Measurements from ENCODE around the gene MYCN. TPM values are rescaled to one million over a fixed set of nuclear protein-coding genes. Genes with fewer than 3 reads are reported as not detected.

MYCN gene
- polyA plus RNA-seq, 5 donors = 15.3 to 22.4 (median 16.9) TPM

DNA sequence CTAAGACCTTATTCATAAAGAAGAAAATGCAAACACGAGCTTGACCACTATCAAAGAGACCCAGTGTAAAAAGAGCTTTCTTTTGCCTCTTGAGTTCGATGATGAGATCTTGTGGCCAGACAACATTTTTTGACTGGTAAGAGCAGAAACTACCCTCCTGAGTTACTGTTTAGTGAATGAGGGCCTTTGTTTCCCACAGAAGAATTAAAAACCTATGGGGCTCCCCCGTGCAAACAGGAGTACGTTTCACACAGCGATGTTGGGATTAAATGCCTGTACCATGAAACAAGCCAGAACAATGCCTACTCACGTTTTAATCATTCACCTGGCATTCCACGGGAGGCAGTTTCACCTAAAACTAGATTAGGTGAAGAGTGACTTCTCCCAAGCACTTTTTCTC is 36.0 kb downstream of the MYCN start:
- no peak for DNase-seq

DNA sequence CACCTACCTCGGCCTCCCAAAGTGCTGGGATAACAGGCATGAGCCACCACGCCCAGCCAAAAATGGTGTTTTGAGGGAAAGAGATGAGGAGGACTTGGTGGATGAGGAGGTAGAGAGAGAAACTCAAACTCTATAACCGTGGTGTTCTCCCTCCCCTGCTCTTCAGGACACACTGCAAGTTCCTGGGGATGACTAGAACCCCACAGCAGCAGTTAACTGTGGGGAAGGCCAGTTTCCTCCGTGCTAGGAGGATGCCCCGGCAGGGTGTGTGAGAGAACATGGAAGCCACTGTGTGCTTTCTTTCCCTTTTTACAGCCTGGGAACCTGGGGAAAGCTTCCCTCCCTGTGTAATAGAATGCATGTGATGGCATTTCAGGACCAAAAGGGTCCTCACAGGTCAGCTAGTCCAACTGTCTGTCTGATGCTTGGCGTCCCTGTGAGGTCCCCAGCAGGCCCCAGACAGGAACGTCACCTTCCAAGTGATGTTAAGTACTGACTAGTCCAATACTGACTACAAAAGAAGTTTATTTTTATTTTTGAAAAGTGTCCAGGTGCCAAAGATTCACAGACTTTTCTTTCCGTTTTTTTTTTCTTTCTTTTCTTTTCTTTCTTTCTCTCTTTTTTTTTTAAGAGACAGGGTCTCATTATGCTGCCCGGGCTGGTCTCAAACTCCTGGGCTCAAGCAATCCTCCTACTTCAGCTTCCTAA is 38.9 kb downstream of the MYCN start:
- no peak for DNase-seq

DNA sequence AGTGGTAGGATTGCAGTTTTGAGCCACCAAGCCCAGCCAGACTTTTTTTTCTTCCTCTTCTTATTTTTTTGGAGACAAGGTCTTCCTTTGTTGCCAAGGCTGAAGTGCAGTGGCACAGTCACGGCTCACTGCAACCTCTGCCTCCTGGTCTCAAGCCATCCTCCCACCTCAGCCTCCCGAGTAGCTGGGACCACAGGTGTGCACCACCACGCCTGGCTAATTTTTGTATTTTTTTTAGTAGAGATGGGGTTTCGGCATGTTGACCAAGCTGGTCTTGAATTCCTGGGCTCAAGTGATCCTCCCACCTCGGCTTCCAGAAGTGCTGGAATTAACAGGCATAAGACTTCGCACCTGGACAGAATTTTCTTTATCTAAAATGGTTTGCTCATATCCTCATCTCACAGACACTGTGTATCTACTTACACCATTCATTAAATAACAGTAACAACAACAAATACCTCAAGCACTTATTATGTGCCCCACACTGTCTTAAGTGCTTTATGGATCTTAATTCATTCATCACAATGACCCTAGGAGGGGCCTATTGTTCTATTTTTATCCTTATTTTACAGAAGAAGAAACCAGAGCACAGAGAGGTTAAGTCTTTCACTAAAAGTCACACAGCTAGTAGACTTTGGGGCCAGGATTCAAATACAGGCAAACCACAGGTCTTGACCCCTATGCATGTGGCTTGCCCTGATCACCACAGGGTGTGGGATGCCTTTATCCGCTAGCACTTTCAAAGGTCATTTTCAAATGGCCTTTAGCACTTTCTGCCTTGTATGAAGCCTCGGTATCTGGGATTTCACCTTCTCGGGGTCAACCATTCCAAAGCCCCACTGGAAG is 39.6 kb downstream of the MYCN start:
- no peak for DNase-seq

DNA sequence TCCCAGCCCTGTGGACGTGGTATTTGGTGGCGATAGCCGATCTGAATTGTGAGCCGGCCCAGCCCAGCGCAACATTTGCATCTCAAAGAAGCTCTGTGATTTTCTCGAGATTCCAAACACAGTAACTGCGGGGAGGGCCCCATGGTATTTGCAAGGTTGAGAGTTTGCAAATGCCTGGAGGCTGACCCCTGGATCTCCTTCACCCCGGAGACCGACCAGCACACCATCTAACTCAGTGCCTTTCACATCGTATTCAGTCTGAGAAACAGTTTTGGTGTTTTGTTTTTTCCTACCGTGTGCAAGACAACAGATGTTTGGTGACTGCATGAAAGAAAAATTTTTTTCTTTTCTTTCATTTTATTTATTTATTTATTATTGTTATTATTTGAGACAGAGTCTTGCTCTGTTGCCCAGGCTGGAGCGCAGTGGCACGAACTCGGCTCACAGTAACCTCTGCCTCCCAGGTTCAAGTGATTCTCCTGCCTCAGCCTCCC is 40.3 kb downstream of the MYCN start:
- DNase-seq = no peak

DNA sequence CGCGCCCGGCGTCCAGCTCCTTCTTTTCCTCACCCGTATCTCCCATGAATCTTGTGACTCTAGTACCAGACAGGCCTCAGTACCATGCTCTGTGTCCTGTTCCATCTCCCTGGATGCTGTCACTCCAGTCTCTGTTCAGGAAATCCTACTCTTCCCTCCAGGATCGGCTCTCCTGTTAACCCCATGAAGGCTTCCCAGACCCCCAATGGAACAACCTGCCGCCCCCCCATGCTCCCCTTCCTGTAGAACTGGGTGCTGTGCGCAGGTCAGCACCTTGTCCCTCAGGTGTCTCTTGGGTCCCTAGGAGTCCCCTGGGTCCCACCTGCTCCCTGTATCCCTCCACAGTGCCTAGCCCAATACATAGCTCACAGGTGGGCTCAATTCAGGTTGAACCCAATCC is 41.3 kb downstream of the MYCN start:
- DNase-seq = no peak

DNA sequence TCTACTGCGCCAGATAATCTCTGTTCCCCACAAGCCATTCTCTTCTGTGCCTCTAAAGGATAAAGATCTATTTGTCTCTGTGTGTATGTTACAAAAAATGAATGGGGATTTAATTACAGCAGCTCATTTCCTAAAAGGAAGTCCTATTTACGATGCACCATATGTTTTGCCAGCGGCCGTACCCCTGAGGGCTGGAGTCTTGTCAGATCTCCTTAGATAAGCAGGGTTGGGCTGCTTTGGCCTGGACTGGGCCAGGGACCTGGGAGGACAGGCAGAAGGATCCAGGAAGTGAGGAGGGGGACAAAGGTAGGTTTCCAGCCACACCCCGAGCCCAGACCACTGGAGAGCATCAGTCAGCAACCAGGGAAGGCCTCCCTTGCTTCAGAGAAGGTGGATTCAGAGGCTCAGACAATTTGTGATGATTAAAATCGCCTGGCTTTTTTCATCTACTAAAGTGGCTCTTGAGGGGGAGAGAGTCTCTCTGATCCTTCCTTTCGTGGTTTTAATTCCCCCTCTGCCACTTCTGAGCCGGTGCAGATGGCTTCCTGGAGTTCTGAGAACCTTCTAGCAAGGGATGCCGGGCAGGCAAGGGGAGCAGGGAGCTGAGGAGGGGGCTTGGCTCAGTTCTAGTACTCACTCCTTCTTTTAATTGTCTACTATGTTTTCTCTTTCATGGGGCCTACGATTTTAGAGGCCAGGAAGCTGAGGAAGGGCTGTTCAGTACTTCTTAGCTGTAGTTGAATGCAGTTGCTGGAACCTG is 42.1 kb downstream of the MYCN start:
- DNase-seq = no peak

DNA sequence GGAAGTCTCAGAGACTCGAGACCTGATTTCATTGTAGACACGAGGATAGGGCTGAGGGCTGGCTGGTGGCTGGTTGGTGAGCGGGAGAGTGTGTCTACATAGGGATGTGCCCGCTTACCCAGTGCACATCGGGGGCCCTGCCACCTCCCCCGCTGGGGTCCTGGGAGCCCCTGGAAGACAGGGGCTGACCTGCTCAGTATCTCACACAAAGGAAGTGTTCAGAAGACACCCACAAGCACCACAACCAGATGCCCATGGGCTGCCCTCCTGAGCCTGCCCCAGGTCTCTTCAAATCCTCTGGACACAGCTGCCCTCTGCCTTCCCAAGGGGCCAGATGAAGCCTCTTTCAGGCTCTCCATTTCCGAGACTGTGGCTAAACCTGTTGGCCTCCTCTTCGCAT is 43.1 kb downstream of the MYCN start:
- DNase-seq = no peak

DNA sequence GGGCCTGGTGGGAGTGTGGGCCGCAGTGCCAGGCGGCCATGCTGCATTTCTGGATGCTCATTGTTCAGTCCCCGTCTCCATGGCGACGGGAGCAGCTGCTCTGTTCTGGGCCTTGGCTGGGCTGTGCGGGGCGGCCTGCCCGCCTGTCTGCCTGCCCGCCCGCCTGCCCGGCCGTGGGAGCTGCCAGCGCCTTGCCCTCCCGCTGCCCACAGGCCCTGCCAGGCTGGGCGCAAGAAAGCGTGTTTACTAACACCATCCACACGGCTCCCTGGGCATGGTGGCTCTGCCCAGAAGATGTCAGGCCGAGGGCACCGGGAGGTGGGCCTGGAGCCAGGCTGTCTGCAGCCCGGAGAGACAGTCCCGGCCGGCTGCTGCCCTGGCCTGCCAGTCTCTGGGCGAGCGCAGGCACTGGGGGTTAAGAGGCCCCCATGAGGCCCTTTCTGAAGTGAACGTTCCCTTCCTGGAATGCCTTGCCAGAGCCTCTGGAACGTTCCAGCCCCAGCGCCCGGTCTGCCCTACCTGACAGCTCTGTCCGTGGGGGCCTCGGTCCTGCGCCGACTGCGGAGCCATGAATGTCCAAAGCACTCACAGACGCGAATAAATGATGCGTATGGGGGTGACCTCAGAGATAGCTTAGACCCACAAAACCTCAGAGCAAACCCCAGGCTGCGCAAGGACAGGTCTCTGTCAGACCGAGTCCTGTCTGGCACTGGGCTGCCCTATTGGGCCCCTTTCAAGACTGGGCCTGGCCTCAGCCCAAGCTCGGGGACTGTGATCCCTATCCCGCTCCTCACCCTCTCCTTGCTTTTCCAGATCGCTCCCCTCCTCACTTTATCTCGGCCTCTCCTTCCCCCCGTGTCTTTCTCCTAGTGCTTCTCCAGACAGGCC is 44.3 kb downstream of the MYCN start:
- peak in 1 of 2 donors; percentile 28 for DNase-seq

DNA sequence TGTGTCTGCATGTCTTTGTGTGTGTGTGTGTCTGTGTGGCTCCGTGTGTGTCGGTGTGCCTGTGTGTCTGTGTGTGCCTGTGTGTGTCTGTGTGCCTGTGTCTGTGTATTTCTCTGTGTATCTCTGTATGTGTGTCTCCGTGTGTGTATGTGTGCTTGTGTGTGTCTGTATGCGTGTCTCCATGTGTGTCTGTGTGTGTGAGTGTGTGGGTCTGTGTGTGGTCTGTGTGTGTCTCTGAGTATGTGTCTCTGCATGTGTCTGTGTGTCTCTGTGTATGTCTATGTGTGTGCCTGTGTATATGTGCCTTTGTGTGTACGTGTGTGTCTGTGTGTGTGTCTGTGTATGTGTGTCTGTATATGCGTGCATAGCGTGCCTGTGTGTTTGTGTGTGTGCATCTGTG is 45.2 kb downstream of the MYCN start:
- DNase-seq = no peak

DNA sequence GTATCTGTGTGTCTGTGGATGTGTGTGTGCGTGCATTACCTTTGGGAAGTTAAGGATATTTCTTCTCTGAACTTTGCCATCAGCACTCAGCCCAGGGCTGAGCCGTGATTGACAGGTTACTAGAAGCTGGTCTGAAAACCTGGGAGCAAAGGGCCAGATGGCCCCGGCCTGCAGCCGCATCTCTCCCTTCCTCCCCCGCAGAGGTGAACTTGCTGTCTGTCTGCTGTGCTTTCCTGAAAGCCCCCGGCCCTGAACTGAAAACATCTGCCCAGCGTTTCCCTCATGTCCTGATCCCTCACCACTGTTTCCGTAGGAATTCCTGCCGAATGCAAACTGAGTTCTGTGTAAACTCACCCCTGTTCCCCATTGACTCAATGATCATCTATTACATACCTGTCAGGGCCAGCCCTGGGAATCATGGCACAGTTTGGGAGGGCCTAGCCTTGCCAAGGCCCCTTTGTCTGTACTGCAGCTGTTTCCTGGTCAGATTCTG is 45.8 kb downstream of the MYCN start:
- DNase-seq = no peak

DNA sequence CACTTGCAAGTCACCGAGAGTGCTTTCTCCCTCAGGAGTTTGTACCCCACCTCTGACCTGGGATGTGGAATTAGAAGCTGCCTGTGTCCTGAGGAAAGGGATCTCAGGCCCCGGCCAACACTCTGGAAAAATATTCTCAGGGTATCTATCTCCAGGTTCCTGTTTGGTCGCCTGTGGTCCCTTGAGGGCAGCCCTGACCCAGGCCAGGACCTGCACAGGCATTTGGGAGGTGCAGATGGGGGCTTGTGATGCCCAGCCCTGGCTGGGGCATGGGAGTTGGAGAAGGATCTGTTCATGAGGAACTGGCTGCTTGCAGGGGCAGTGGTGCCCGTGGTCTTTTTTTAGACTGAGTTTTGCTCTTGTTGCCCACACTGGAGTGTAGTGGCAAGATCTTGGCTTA is 46.3 kb downstream of the MYCN start:
- DNase-seq = no peak

DNA sequence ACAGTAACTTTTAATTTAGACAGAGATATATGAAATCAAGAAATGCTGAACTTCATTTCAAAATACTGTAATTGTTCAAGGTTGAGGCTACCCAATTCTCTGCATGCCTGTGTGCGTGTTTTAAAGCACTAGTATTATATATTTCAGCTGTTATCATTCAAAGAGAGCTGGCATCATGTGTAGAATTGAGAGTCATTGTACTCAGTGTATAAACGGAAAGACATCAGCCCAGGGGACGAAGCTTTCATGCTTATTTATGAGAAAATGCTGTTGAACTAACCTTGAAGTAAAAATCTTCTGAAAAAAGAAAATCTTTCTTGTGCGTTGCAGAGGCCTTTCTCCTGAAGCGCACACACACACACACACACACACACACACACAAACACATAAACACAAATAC is 48.4 kb downstream of the MYCN start:
- DNase-seq = no peak

DNA sequence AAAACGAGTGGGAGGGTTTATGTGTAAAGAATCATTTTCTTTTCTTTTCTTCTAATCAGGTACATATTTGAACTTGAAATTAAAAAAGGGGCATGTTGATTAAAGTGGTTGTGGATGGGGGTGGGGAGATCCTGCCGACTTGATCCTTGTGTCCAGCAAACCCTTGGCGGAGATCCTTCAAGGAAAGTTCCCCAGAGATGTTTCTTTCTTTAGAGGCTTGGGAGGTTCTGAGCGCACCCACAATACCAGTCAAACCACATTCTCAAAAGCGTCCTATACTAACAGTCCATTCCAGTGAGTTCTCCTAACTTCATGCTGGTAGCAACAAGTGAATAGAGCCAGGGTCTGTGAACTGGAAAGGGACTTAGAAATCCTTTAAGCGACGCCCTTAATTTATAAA is 49.2 kb downstream of the MYCN start:
- DNase-seq = no peak

DNA sequence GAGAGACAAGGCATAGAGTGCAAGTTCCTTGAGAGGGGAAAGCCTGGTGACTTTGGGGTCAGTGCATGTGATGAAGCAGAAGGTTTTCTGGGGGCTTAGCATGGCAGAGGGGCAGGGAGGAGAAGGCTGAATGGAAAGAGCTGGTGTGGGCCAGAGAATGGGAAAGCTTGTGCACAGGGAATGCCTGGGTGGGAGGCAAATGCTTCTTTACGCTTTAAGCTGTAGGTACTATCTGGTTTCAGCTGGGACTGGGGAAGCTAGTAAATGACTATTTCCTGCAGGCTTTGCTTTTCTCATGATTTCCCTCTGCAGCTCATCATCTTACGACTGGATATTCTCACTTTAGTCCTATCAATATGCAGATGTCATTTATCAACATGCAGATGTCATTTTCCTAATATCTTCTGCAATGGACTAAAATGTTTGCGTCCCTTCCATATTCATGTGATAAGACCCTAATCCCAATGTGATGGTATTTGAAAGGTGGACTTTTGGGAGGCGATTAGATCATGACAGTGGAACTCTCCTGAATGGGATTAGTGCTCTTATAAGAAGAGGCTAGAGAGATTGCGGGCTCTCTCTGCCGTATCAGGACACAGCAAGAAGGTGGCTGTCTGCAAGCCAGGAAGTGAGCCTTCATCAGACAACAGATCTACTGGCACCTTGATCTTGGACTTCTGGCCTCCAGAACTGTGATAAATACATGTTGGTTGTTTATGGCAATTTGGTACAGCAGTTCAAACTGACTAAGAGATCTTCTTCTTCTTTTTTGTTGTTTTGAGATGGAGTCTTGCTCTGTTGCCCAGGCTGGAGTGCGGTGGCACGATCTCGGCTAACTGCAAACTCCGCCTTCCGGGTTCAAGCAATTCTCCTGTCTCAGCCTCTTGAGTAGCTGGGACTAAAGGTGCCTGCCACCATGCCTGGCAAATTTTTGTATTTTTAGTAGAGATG is 50.1 kb downstream of the MYCN start:
- DNase-seq = no peak

DNA sequence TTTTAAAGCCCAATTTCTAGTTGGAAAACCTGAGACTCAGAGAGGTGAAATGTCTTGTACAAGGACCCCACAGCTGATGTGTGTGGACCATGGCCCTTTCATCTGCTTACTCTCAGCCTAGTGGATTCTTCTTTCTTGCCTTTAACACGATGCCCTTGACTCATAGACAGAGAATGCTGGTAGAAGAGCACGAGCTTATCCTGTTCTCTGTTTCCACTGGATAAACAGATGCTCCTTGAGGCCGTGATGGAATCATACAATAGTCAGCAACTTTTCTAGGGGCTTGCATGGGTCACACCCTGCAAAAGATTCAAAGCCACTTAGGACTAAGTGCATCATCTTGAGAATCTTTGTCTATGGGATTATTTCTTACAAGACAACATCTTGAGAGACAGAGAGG is 50.9 kb downstream of the MYCN start:
- no peak for DNase-seq

DNA sequence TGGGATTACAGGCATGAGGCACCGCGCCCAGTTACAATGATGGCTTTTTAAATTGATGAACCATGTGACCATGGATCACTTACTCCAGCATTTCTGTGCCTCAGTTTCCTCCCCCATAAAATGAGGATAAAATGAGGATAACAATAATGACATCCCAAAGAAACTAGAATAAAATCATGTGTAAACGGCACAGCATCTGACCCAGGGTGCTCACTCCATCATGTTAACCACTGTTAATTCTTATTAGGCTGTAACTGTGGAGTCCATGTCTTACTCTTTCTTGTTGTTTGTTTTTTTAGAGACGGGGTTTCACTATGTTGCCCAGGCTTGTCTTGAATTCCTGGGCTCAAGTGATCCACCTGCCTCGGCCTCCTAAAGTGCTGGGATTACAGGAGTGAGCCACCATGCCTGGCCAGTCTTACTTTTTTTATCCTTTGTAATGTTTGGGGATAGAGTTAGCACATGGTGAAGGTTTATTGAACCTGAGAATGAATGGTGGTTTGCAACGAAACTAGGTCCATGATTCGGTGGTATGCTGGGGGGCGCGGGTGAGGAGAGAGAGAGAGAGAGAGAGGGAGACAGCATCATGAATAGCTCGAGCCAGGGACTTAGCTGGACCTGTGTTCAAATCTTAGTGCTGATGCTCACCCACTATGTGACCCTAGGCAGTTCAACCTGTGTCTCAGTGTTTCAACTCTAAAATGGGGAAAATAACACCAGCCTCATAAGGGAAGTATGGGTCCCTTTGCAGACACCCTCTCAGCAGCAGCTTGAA is 52.3 kb downstream of the MYCN start:
- DNase-seq = no peak

DNA sequence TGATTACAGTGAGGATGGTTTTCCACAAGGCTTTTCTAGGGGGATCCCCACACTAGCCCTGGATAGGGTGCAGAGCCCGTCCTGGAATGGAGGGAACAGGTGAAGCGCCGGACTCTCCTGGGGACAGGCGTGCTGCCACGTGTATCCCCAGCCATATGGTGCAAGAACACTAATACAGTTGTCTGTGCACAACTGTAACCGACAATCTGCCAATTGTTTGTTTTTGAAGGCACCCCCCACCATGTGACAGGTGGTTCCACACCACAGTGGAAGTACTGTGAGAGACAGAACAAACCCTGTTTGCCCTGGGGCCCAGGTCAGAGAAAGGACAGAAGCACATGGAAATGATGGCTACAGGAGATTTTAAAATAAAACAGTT is 52.9 kb downstream of the MYCN start:
- no peak for DNase-seq

DNA sequence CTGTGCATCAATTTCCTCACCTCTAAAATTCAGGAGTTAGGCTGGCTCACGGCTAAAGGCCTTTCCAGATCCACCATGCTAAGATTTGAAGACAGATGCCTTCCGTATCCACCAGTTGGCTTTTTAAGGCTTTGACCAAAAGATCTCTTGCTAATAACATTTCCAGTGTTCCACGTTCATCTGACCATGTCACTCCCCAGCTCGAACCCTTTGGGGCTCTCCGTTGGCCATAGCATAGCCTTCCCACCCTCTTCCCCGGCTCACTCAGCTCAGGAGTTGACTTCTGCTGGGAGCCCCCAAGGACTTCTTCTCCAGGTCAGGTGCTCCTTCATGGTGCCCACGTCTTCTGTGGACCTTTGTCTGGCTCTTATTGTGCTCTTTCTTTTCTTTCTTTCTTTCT is 53.3 kb downstream of the MYCN start:
- DNase-seq = no peak

DNA sequence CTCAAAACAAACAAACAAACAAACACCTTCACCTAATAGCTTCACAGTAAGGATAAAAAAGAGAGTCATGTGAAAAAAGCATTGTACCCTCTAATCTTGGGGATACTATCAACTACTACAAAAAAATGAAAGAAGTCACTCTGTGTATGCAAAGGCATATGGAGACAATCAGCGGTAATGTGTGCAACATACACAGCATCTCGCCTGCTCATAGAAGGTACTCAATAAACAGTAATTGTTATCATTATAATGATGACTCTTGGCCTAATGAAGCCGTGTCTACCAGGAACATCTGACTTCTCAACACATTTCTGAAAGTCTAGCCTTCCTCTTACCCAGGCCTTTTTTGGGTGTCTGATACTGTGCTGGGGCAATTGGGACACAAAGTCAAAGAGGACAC is 55.3 kb downstream of the MYCN start:
- DNase-seq = no peak

Measured in right lung (tissue), 5 donors.